GM23338 (cell line): Measurements from ENCODE around the gene PLD1. TPM values are rescaled to one million over a fixed set of nuclear protein-coding genes. Genes with fewer than 3 reads are reported as not detected.

Source experiments
- ATAC-seq: fragments of 200-7000 bp; cut with Tn5 transposase; 3 replicates; pipeline ENCODE4 v1.9.1; 2020
- DNase-seq: peaks from one replicate; pipeline ENCODE4 v3.0.0-alpha.2; 2015; ENCODE audit warnings: low spot score
- H2AFZ ChIP-seq: fragments of 200-600 bp; sonication (generic); 2 replicates; pipeline ENCODE4 v1.8.0; 2016; ENCODE audit warnings: antibody characterized with exemption, mild to moderate bottlenecking, moderate library complexity
- H3F3A ChIP-seq: fragments of 200-600 bp; sonication (generic); replicated peaks from 2 replicates; pipeline ENCODE4 v1.8.0; 2017; ENCODE audit warnings: antibody characterized with exemption, mixed run types, low read depth
- H3K27ac ChIP-seq: fragments of 200-600 bp; sonication (generic); 2 replicates; pipeline ENCODE4 v1.6.1; 2016; ENCODE audit warnings: low read depth
- H3K27me3 ChIP-seq: fragments of 200-600 bp; sonication (generic); 2 replicates; pipeline ENCODE4 v1.8.0; 2016; ENCODE audit warnings: mild to moderate bottlenecking, mixed run types, moderate library complexity; ENCODE audit not compliant: insufficient read depth
- H3K36me3 ChIP-seq: fragments of 200-600 bp; sonication (generic); 2 replicates; pipeline ENCODE4 v1.8.0; 2016; ENCODE audit warnings: mild to moderate bottlenecking; ENCODE audit not compliant: insufficient read depth
- H3K4me1 ChIP-seq: fragments of 200-600 bp; sonication (generic); 2 replicates; pipeline ENCODE4 v1.8.0; 2016; ENCODE audit warnings: mild to moderate bottlenecking, moderate library complexity; ENCODE audit not compliant: insufficient read depth
- H3K4me2 ChIP-seq: fragments of 200-600 bp; sonication (generic); 2 replicates; pipeline ENCODE4 v1.7.1; 2017; ENCODE audit warnings: mixed run types
- H3K4me3 ChIP-seq: fragments of 200-600 bp; sonication (generic); 2 replicates; pipeline ENCODE4 v1.6.1; 2016; ENCODE audit warnings: mixed run types
- H3K79me2 ChIP-seq: fragments of 200-600 bp; sonication (generic); replicated peaks from 2 replicates; pipeline ENCODE4 v1.8.0; 2017; ENCODE audit warnings: mild to moderate bottlenecking; ENCODE audit not compliant: insufficient read depth
- H3K9me2 ChIP-seq: fragments of 200-600 bp; sonication (generic); 2 replicates; pipeline ENCODE4 v1.8.0; 2017; ENCODE audit not compliant: insufficient read depth
- H4K20me1 ChIP-seq: fragments of 200-600 bp; sonication (generic); replicated peaks from 2 replicates; pipeline ENCODE4 v1.8.0; 2017; ENCODE audit warnings: mild to moderate bottlenecking; ENCODE audit not compliant: insufficient read depth
- H3K27ac Mint-ChIP-seq: 2 replicates; pipeline ENCODE4 v1.8.0; 2020; ENCODE audit warnings: inconsistent platforms, mild to moderate bottlenecking, moderate library complexity, mixed read lengths
- H3K27me3 Mint-ChIP-seq: 3 replicates; pipeline ENCODE4 v1.8.0; 2022; ENCODE audit warnings: low read depth, mild to moderate bottlenecking, moderate library complexity, mixed read lengths, inconsistent platforms; ENCODE audit not compliant: insufficient read depth, poor library complexity
- H3K36me3 Mint-ChIP-seq: 3 replicates; pipeline ENCODE4 v1.8.0; 2021; ENCODE audit warnings: low read depth, mild to moderate bottlenecking, inconsistent platforms, moderate library complexity, mixed read lengths
- H3K4me1 Mint-ChIP-seq: 3 replicates; pipeline ENCODE4 v1.8.0; 2020; ENCODE audit warnings: mild to moderate bottlenecking, inconsistent platforms, mixed read lengths
- H3K4me3 Mint-ChIP-seq: 3 replicates; pipeline ENCODE4 v1.8.0; 2021; ENCODE audit warnings: moderate library complexity, mild to moderate bottlenecking, inconsistent platforms, mixed read lengths
- H3K9me3 Mint-ChIP-seq: 3 replicates; pipeline ENCODE4 v1.8.0; 2020; ENCODE audit warnings: moderate library complexity, mild to moderate bottlenecking, inconsistent platforms, mixed read lengths
- EZH2 ChIP-seq: fragments of 200-600 bp; sonication (generic); IDR thresholded peaks from one replicate; pipeline ENCODE4 v1.8.0; 2017; ENCODE audit warnings: antibody characterized with exemption, mild to moderate bottlenecking, low read depth; ENCODE audit not compliant: unreplicated experiment
- NANOG ChIP-seq: IDR thresholded peaks from 2 replicates; pipeline ENCODE4 v1.6.1; 2016; ENCODE audit warnings: antibody characterized with exemption, borderline replicate concordance
- POLR2AphosphoS5 ChIP-seq: IDR thresholded peaks from 2 replicates; pipeline ENCODE4 v1.6.1; 2016; ENCODE audit warnings: antibody characterized with exemption, low read depth
- ZNF114 ChIP-seq: fragments of 250-450 bp; sonication (Bioruptor Pico); IDR thresholded peaks from 2 replicates; pipeline ENCODE4 v1.5.0; 2020; ENCODE audit warnings: mild to moderate bottlenecking, moderate library complexity
- ZNF331 ChIP-seq: fragments of 250-450 bp; sonication (Bioruptor Pico); IDR thresholded peaks from 2 replicates; pipeline ENCODE4 v1.5.0; 2020; ENCODE audit warnings: low read depth, mild to moderate bottlenecking, moderate library complexity
- polyA plus RNA-seq: library from polyadenylated mRNA; unstranded; fragments of >200 nt; fragmentation: Nextera tagmentation; extraction: Ambion mirVana; gene quantifications from 2 replicates; pipeline ENCODE4 v1.2.1, GENCODE V29; 2016
- total RNA-seq: library from RNA; depleted of rRNA; stranded (reverse); fragments of >200 nt; shearing (Covaris generic); gene quantifications from 2 replicates; pipeline ENCODE4 v1.2.3, GENCODE V29; 2014
- TF ChIP-seq, protein P1 (sequence below): IDR thresholded peaks from one replicate; pipeline ENCODE4 v1.6.1; 2018; ENCODE audit warnings: antibody characterized with exemption; ENCODE audit not compliant: unreplicated experiment
- TF ChIP-seq, protein P2 (sequence below): IDR thresholded peaks from 2 replicates; pipeline ENCODE4 v1.6.1; 2016; ENCODE audit warnings: antibody characterized with exemption

PLD1 gene
- total and polyA plus RNA-seq, 2 experiments from 2014 or later: 1.4 to 2.2 TPM

DNA sequence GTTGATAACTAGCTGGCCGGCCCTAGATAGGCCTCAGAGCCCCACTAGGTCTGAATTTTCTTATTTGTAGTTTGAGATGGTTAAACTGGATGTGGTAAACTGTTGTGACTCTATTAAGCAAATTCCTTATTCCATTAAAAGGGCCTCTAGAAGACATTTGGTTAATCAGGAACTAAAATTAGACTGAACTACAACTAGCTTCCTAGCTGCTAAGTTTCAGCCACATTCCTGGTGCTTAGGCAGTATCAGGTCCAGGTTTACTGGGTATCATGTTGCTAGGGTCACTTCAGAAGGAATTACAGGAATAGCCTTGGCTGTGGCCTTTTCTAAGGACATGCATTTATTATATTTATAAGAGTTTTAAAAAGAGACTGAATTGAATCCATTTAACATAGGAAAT is 136.3 kb downstream of the PLD1 start:
- Mint-ChIP-seq H3K27me3 (no peaks in the 10 kb centered on the region), H3K36me3 (no peaks in the 10 kb centered on the region), H3K27ac (no peak overlapping the region), H3K4me1 (peaks cover 5% of the 10 kb centered on the region; the same call in 1 of the 3 replicates), H3K9me3 (no peaks in the 10 kb centered on the region), H3K4me3 (no peak overlapping the region)
- Histone ChIP-seq H3K4me1 (no peaks in the 10 kb centered on the region; the same call in 1 of the 2 replicates), H4K20me1 (no peaks in the 10 kb centered on the region), H3F3A (no peaks in the 10 kb centered on the region), H3K36me3 (no peaks in the 10 kb centered on the region), H3K79me2 (no peaks in the 10 kb centered on the region), H3K9me2 (no peaks in the 10 kb centered on the region), H3K4me2 (no peak overlapping the region), H3K27ac (no peak overlapping the region), H2AFZ (no peak overlapping the region), H3K27me3 (no peaks in the 10 kb centered on the region), H3K4me3 (no peak overlapping the region)
- TF ChIP-seq, protein P1, sequence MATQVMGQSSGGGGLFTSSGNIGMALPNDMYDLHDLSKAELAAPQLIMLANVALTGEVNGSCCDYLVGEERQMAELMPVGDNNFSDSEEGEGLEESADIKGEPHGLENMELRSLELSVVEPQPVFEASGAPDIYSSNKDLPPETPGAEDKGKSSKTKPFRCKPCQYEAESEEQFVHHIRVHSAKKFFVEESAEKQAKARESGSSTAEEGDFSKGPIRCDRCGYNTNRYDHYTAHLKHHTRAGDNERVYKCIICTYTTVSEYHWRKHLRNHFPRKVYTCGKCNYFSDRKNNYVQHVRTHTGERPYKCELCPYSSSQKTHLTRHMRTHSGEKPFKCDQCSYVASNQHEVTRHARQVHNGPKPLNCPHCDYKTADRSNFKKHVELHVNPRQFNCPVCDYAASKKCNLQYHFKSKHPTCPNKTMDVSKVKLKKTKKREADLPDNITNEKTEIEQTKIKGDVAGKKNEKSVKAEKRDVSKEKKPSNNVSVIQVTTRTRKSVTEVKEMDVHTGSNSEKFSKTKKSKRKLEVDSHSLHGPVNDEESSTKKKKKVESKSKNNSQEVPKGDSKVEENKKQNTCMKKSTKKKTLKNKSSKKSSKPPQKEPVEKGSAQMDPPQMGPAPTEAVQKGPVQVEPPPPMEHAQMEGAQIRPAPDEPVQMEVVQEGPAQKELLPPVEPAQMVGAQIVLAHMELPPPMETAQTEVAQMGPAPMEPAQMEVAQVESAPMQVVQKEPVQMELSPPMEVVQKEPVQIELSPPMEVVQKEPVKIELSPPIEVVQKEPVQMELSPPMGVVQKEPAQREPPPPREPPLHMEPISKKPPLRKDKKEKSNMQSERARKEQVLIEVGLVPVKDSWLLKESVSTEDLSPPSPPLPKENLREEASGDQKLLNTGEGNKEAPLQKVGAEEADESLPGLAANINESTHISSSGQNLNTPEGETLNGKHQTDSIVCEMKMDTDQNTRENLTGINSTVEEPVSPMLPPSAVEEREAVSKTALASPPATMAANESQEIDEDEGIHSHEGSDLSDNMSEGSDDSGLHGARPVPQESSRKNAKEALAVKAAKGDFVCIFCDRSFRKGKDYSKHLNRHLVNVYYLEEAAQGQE: no peak
- TF ChIP-seq, protein P2, sequence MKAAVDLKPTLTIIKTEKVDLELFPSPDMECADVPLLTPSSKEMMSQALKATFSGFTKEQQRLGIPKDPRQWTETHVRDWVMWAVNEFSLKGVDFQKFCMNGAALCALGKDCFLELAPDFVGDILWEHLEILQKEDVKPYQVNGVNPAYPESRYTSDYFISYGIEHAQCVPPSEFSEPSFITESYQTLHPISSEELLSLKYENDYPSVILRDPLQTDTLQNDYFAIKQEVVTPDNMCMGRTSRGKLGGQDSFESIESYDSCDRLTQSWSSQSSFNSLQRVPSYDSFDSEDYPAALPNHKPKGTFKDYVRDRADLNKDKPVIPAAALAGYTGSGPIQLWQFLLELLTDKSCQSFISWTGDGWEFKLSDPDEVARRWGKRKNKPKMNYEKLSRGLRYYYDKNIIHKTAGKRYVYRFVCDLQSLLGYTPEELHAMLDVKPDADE: no peak
- TF ChIP-seq ZNF114 (CRISPR knock-in tag) (no peak), EZH2 (no peak), POLR2AphosphoS5 (no peak), NANOG (no peak)
- ATAC-seq: no peak
- no peak for DNase-seq

DNA sequence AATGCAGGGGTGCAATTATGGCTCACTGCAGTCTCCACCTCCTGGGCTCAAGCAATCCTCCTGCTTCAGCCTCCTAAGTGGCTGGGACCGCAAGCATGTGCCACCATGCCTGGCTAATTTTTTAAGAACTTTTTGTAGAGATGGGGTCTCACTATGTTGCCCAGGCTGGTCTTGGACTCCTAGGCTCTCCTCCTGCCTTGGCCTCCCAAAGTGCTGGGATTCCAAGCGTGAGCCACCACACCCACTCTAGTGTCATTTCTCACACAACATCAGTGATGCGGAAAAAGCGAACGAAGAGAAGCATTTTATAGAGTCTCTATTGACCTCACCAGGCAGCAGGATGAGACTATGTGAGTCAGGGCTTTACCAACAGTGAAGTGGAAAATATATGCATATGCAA is 137.7 kb downstream of the PLD1 start:
- Histone ChIP-seq H3K27ac (no peak overlapping the region), H4K20me1 (no peaks in the 10 kb centered on the region), H3K79me2 (no peaks in the 10 kb centered on the region), H3K4me1 (no peaks in the 10 kb centered on the region; the same call in 1 of the 2 replicates), H3K4me2 (no peak overlapping the region), H3K9me2 (no peaks in the 10 kb centered on the region), H3K27me3 (no peaks in the 10 kb centered on the region), H2AFZ (no peak overlapping the region), H3F3A (no peaks in the 10 kb centered on the region), H3K36me3 (no peaks in the 10 kb centered on the region), H3K4me3 (no peak overlapping the region)
- H3K4me3 Mint-ChIP-seq: no peak overlapping the region
- no peaks in the 10 kb centered on the region for H3K9me3 Mint-ChIP-seq
- DNase-seq (no peak), ATAC-seq (no peak)
- TF ChIP-seq ZNF331 (CRISPR knock-in tag) (no peak), NANOG (no peak)
- TF ChIP-seq, protein P1: no peak
- H3K27ac Mint-ChIP-seq: no peak overlapping the region
- no peaks in the 10 kb centered on the region for H3K36me3 Mint-ChIP-seq
- no peaks in the 10 kb centered on the region for H3K27me3 Mint-ChIP-seq
- H3K4me1 Mint-ChIP-seq: peaks cover 1% of the 10 kb centered on the region; the same call in 1 of the 3 replicates
